Uterus (tissue), 4 donors: ENCODE data around the gene MAP1LC3B2. TPM values are rescaled to one million over a fixed set of nuclear protein-coding genes. Genes with fewer than 3 reads are reported as not detected.
A peak's percentile ranks its signal among the peaks of the same experiment; 100 is the strongest.

Source experiments
- DNase-seq, 2 donors: peaks; one replicate each; pipeline ENCODE4 v3.0.0-alpha.2; 2019 to 2020
- H3K27ac ChIP-seq, 2 donors: fragments of 200-600 bp; sonication (generic); 1 replicate in 1 of 2; 2 replicates in 1 of 2; pipeline ENCODE4 v1.5.1; 2016 to 2018
- H3K27me3 ChIP-seq, 2 donors: fragments of 200-600 bp; sonication (generic); one replicate each; pipeline ENCODE4 v1.5.1; 2018 to 2019; ENCODE audit warnings: control low read depth in 1 of 2
- H3K36me3 ChIP-seq, 2 donors: fragments of 200-600 bp; sonication (generic); one replicate each; pipeline ENCODE4 v1.5.1; 2019; ENCODE audit warnings: control low read depth in 1 of 2
- H3K4me1 ChIP-seq, 2 donors: fragments of 200-600 bp; sonication (generic); one replicate each; pipeline ENCODE4 v1.5.1; 2018 to 2019; ENCODE audit warnings: control low read depth in 1 of 2
- H3K4me3 ChIP-seq, 2 donors: fragments of 200-600 bp; sonication (generic); 1 replicate in 1 of 2; 2 replicates in 1 of 2; pipeline ENCODE4 v1.5.1; 2018 to 2019; ENCODE audit warnings: mild to moderate bottlenecking in 1 of 2
- H3K9me3 ChIP-seq, 2 donors: fragments of 200-600 bp; sonication (generic); one replicate each; pipeline ENCODE4 v1.5.1; 2019; ENCODE audit warnings: control low read depth in 1 of 2
- POLR2A ChIP-seq, 2 donors: fragments of 450-650 bp; IDR thresholded peaks; one replicate each; pipeline ENCODE4 v1.6.1; 2016; ENCODE audit warnings: antibody characterized with exemption in 2 of 2, mild to moderate bottlenecking in 1 of 2, moderate library complexity in 1 of 2
- intact Hi-C: fragments of 100-400 bp; cut with DNase I; formaldehyde crosslinking; loops from one replicate; pipeline ENCODE4 v1.15.1; 2023; ENCODE audit warnings: low total_unique reads
- total RNA-seq, 4 donors: library from RNA; depleted of rRNA in 3 of 4; stranded (reverse); fragments of >200 nt in 3 of 4; gene quantifications; one replicate each; pipeline versions ENCODE4 v1.1.0 to v1.2.4, GENCODE V29; 2014 to 2023
- TF ChIP-seq, protein P1 (sequence below), 4 experiments: fragments of 200-600 bp in 2 of 4; fragments of 450-650 bp in 2 of 4; sonication (generic) in 2 of 4; IDR thresholded peaks; one replicate each; pipeline ENCODE4 v1.5.1; 2016 to 2019; ENCODE audit warnings: antibody characterized with exemption in 4 of 4, mild to moderate bottlenecking in 2 of 4, moderate library complexity in 1 of 4
- donor health status: DM: yes; HTN: yes; CAD: no.

The MAP1LC3B2 gene
- total RNA-seq, 4 donors from 2014 or later, result 1.8 to 3.6 TPM; not detected in 2

GRCh38 chr12:116544656-116545055 lies 14.5 kb upstream of the MAP1LC3B2 start:
- TF ChIP-seq, protein P1, sequence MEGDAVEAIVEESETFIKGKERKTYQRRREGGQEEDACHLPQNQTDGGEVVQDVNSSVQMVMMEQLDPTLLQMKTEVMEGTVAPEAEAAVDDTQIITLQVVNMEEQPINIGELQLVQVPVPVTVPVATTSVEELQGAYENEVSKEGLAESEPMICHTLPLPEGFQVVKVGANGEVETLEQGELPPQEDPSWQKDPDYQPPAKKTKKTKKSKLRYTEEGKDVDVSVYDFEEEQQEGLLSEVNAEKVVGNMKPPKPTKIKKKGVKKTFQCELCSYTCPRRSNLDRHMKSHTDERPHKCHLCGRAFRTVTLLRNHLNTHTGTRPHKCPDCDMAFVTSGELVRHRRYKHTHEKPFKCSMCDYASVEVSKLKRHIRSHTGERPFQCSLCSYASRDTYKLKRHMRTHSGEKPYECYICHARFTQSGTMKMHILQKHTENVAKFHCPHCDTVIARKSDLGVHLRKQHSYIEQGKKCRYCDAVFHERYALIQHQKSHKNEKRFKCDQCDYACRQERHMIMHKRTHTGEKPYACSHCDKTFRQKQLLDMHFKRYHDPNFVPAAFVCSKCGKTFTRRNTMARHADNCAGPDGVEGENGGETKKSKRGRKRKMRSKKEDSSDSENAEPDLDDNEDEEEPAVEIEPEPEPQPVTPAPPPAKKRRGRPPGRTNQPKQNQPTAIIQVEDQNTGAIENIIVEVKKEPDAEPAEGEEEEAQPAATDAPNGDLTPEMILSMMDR (IDR thresholded peaks at IDR 0.05), result no peak
- TF ChIP-seq POLR2A (IDR thresholded peaks at IDR 0.05), result no peak
- H3K36me3 ChIP-seq, result no peaks in the 10 kb centered on the region
- DNase-seq, result peak; percentile 78 to 81
- H3K4me1 ChIP-seq, result peaks cover 0 to 3% of the 10 kb centered on the region in 2 donors
- no peak overlapping the region for H3K4me3 ChIP-seq
- intact Hi-C loops, result no loop called here
- no peaks in the 10 kb centered on the region for H3K27me3 ChIP-seq
- H3K9me3 ChIP-seq, result no peaks in the 10 kb centered on the region
- peak overlapping the region; percentile 63 to 73 for H3K27ac ChIP-seq

DNA sequence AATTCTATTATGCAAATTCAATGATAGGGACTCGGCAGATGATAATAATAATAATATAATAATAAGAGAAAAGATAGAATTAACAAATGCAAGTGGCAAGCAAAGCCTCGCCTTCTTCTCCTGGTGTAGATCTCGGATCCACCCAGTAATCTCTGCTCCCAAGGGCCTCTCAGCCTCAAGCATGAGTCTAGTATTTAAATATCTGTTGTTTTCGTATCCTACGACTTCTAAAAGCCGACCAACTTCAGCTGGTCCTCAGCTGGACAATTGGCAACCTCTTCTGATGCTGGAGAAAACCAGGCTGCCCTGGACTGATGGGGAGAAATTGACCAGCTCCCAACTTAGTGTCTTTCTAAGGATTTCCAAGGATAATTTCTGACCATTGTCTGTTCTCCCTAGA lies 14.0 kb upstream of the MAP1LC3B2 start:
- intact Hi-C loops, result no loop called here
- Histone ChIP-seq H3K27me3 (no peaks in the 10 kb centered on the region), H3K27ac (peak overlapping the region; percentile 63 to 73), H3K4me3 (no peak overlapping the region), H3K36me3 (no peaks in the 10 kb centered on the region), H3K4me1 (peaks cover 0 to 3% of the 10 kb centered on the region in 2 donors), H3K9me3 (no peaks in the 10 kb centered on the region)
- TF ChIP-seq, protein P1 (IDR thresholded peaks at IDR 0.05), result no peak
- no peak for TF ChIP-seq POLR2A (IDR thresholded peaks at IDR 0.05)
- DNase-seq, result no peak

DNA sequence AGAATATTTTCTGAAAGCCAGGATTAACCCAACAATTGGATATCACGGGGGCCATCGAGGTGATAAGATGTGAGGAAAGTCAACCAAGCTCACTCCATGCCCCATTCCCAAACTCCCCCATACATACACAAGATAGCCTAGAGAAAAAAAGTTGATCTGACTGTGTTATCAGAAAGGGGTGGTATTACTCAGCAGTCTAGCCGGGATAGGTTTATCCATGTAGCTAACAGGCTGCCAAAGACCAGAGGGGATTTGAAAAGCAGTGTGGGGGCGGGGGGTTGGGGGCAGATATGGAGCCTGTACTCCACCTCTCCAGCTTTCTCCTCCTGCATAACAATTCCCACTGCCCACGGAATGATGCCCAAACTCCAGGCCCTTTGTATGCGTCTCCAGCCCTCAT lies 13.2 kb upstream of the MAP1LC3B2 start:
- Histone ChIP-seq H3K27me3 (no peaks in the 10 kb centered on the region), H3K27ac (peak overlapping the region in 1 of 2 donors; percentile 73), H3K4me1 (peaks cover 0 to 3% of the 10 kb centered on the region in 2 donors), H3K36me3 (no peaks in the 10 kb centered on the region), H3K9me3 (no peaks in the 10 kb centered on the region), H3K4me3 (no peak overlapping the region)
- DNase-seq, result no peak
- intact Hi-C loops, result no loop called here
- TF ChIP-seq, protein P1 (IDR thresholded peaks at IDR 0.05), result no peak

GRCh38 chr12:116547955-116548501 lies 11.2 kb upstream of the MAP1LC3B2 start:
- intact Hi-C loops, result no loop called here
- Histone ChIP-seq H3K27ac (no peak overlapping the region), H3K4me3 (no peak overlapping the region)

DNA sequence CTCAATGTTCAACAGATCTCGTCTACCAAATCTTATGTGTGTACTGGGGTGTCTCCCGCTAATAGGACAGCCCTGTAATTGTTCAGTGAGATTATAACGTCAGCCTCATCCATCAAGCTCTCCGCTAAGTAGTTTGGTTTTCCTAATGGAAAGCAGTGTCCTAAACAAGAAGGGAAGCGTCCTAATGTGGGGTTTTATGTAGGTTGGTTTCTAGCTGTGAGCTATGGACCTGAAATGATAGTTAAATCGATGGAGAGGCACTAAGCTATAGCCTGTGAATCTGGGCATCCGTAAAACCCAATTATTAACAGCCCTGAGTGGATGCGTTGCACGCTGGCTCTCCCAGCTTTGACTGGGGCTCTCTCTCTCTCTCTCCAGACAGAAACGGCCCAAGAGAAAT lies 9.2 kb upstream of the MAP1LC3B2 start:
- intact Hi-C loops, result no loop called here
- Histone ChIP-seq H3K4me3 (no peak overlapping the region), H3K36me3 (no peaks in the 10 kb centered on the region), H3K4me1 (no peaks in the 10 kb centered on the region), H3K27me3 (no peaks in the 10 kb centered on the region), H3K9me3 (no peaks in the 10 kb centered on the region), H3K27ac (no peak overlapping the region)
- TF ChIP-seq, protein P1 (IDR thresholded peaks at IDR 0.05), result no peak
- TF ChIP-seq POLR2A (IDR thresholded peaks at IDR 0.05), result no peak
- no peak for DNase-seq

More at GRCh38 chr12:116547955-116548501, 11.2 kb upstream of the MAP1LC3B2 start:
- DNase-seq, result no peak
- no peaks in the 10 kb centered on the region for H3K9me3 ChIP-seq
- TF ChIP-seq POLR2A (IDR thresholded peaks at IDR 0.05), result no peak
- TF ChIP-seq, protein P1 (IDR thresholded peaks at IDR 0.05), result no peak
- H3K27me3 ChIP-seq, result no peaks in the 10 kb centered on the region
- peaks cover 0 to 3% of the 10 kb centered on the region in 2 donors for H3K4me1 ChIP-seq
- H3K36me3 ChIP-seq, result no peaks in the 10 kb centered on the region
